NCI-H345 treated with DMSO at 0.1 percent for 48 hours (cell line): Measurements from ENCODE around the gene BMAL1.
A peak's percentile ranks its signal among the peaks of the same experiment; 100 is the strongest.

ENCODE experiments used
- DNase-seq: peaks from one replicate; lab custom pipeline; 2025; ENCODE audit not compliant: unreplicated experiment; lab: John Stamatoyannopoulos, UW

Gene BMAL1

DNA sequence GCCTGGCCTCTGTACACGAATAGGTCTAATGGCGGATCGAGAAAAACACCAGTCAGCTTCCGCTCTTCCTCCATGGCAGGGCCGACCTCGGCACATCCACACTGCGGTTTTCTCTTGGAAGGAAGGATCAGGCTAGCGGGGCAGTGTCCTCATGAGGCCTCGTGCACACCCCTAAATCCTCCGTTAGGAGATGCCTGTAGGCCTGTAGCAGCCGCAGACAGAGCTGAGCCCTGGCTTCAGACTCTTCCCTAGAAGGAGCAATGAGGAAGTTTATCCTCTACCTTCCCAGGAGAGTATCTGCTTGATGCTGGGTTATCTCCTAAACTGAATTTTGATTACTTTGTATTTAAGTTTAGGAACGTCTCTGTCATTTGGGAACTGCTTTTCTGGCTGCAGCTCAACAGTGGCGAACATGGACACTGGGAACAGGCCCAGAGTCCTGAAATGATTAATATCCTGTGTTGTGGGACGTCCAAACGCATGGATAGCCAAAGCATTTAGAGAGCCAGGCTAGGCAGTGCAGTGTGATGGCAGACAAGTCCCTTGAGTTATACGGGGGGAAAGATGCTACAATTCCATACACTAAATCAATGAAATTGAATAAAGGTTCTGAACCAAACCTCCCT lies 16.5 kb upstream of the BMAL1 start:
- no peak for DNase-seq

DNA sequence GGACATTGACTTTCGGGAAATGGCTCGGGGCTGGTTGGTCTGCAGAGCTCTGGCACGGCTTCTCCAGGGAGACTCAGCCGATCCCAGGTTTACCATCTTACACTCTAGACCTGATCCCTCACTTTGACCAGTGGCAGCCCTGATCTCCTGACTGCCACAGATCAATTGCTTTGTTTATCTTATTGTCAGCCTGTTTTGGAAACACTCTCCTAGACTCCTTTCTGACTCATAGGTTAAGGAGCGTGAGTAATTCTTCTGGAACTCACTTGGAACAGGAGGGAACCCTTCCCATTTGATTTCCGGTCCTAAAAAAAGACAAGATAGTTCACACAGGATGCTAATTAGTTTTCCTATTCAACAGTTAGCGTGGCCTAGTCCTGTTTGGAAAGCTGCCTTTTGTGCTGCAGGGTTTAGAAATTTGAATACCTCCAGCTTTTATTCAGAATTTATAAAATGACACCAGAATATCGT lies 16.0 kb upstream of the BMAL1 start:
- no peak for DNase-seq

DNA sequence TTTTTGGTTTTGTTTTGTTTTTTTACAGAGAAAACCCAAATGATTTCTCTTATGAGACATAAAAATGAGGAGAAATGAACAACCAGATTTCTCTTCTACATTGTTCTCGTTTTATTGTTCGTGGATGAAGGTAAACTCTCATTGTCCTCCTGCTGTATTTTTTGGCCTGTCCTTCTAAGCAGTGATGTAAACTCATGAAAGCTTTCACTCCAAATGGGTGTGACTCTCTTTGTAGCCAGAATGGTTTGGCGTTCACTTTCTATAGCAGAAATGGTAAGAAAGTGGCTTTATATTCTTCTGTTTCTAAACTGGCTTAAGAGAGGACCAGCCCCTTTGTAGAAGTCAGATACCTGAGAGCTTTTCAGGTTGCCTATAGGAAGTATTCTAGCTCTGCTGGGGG lies 15.5 kb upstream of the BMAL1 start:
- no peak for DNase-seq

DNA sequence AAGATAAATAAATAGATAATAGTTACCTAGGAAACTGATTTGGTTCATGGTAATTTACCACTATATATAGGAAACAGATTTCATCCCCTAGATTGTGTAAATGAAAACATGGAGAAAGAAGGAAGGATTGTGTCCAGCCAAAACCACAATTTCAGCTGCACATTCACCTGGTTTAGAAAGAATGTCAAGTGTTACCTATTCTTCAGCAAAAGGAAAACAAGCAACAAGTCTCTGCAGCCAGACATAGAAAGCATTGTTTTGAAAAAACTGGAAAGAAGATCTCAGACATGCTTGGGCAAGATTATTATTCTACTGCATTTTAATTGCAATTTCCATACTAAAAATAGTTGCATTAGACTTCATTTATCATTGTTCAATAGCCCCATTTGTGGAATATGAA lies 8.8 kb upstream of the BMAL1 start:
- no peak for DNase-seq

DNA sequence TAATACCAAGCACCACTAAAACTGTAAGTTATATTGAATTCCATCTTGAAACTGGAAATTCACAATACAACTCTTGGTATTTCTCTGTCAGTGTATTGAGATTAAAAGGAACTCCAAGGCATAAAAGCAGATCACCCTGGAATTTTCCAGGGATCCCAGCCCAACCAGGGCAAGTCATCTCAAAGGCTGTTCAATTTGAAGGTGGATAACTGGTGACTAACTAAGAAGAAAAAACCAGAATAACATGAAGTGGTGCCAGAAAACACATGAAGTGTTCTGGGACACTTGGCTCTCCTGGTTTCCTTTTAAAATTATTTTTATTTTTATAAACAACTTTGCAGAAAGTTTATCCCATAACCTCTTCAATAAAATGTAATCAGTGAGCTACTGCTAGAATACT lies 7.8 kb upstream of the BMAL1 start:
- no peak for DNase-seq

DNA sequence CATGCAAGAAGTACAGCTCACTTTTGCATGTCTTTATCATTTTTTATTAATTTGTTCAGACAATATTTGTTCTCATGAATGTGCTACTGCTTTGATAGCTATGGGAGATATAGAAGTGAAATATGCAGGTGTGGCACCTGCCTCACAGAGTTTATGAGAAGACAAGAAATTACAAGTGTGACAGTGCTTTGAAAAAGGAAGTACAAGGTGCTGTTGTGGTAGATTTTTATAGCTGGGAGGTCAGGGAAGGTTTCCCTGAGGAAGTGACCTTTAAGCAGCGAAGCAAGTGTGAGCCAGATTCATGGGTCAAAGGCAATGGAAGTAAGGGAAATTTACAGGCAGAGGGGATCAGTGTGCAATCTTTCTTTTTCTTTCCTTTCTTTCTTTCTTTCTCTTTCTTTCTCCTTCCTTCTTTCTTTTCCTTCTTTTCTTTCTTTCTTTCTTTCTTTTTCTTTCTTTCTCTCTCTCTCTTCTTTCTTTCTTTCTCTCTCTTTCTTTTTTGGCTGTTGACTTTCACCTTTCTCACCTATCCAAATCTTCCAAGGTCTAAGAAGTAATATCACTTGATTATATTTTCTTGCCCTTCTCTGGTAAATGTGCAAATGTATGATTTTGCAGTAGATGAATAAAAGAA lies 6.4 kb upstream of the BMAL1 start:
- DNase-seq, result no peak

DNA sequence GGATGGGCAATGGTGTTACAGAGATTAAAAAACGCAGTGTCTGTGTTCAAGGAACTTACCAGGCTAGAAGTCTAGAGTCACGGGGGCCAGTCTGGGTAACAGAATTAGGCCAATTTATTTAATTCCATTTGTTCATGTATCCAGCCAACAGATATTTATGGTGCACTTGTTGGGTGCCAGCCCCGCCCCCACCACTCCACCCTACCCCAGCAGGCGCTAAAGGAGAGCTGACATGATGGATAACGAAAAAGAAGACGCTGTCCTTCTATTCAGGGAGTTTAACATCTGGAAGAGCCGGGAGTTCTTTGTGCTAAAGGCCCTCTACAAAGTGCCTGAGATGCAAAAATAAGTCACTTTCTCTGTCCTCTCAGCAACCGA lies 1.1 kb upstream of the BMAL1 start:
- no peak for DNase-seq

DNA sequence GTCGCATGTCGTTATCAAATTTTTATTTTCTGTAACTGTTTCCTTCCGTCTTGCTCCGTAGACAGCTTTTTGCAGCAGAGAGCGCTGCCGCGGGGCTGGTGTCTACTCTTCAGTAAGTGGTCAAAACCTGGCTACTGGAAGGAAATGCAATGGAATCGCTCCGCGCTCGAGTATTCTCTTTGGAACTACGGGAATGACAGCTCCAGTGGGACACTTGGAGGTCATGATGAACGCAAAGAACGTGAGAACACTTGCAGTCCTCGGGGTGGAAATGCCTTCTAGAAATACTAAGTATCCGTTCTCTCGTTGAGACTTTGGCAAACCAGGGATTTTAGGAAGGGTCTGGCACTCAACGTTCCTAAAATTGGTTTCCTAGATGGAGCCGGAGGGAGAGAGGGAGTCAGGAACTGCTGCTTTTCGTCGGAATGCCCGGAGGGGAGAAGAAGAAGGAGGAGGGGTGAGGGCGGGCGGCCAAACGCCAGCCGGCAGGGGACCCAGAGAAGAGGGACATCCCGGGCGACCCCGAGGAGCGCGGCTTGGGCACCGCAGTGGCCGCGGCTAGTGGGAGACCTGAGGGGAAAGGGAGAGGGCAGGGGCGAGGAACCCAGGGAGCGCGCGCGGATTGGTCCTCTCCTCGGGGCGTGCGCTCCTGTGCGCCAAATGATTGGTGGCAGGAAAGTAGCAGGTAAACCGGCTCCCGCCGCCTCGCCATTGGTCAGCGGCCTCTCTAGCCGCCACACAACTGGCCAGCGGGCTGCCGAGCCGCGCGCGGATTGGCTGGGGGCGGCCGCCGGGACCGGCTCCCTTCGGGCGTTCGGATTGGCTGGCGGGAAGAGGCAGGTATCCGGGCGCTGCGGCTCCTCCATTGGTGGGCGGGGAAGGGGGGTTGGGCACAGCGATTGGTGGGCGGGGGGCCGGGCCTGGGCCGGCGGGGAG lies 490 bp upstream of the BMAL1 start:
- DNase-seq, result peak; percentile 94

DNA sequence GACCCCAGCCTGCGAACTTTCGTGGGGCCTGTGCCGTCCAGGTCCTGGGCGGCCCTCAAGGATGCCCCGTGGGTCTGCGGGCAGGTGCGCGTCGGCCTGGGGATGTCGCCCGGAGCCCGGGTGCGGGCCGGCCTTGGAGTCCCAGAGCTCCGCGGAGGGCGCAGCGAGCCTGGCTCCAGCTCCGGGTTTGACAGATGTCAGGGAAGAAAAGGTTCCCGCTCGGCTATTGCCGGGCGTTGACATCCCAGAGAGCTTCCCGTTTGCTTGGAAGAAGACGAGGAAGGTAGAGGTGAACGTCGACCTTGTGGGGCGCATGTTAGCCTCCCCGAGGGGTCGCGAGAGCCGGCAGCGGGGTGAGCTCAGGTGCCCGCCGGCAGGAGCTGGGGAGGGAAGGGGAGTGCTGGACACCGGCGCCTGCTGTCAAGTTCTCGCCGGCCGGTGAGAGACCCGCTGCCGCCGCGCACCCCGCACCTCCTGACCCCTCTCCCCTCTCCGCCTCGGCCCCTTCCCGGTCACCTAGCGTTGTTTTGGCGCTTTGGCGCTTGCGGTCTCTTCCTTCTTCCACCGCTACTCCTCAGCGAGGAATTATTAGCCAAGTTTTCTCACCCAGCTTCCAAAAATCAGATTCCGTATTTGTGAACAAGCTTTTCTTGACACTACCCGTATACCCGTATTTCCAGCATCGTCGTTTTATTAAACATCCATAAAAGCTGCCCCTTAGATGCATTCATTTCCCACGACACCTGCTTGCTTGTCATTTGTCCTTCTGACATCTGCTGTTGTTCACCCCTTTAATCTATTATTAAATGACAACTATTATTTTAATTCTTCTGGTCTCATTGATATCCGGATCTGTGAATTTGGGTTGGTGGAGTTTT lies 1.3 kb downstream of the BMAL1 start:
- no peak for DNase-seq

DNA sequence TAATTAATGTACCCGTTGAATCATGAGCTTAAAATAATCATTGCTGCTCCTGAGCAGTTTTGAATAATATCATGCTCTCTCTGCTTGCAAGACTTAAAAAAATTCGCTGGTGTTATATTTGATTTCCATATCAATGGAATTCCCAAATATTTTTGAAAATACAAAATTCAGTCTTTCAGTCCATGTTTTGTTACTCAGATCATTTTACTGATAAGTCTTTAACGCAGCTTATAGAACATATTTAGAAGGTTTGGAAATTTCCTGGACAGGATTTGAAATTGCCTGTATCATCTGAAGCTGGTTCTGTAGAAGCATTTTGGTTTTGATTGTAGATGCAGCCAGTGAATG lies 1.9 kb downstream of the BMAL1 start:
- DNase-seq, result no peak

DNA sequence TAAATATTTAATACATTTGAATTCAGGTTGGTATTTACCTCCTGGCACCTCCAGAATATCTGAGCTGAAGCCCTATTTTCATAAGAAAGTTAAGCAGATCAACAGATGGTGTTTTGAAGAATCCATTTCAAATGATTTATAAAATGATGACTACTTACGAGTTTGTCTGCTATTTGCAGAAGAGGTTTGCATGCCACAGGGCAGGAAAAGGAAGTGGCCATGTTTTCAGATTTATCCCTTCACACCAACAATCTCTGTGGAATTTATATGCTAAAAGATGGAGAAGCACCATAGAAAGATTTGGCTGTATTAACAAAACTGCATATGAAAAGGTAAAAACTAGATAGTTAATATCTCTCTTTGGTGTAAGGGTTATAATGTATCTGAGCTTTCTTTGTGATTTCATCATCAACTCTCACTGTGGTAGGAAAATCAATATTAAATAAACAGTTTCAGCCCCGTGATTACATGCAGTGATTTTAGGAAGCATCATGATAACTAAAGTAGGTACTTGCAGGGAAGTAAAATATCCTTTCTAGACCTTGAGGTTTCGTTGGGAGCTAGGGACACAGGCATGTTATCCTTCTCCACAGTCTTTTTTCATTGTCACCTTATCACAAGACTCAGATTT lies 2.6 kb downstream of the BMAL1 start:
- no peak for DNase-seq

DNA sequence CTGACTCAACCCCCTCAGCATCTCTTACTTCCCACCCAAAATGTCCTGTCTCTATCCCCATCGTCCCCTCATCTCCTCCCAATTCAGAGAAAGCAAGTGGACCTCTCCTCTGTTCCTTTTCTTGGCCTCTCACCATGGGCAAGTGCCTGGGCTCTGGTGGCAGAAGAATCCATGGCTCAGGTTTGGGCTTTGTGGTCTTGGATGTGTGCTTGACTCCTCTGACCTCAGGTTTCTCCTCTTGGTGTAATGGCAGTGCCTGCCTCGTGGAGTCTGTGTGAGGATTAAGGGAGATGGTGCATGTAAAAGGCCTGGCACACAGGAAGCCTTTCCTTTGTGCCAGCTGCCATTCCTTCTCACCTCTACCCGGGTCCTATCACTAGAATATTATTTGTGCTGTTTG lies 3.2 kb downstream of the BMAL1 start:
- DNase-seq, result no peak

DNA sequence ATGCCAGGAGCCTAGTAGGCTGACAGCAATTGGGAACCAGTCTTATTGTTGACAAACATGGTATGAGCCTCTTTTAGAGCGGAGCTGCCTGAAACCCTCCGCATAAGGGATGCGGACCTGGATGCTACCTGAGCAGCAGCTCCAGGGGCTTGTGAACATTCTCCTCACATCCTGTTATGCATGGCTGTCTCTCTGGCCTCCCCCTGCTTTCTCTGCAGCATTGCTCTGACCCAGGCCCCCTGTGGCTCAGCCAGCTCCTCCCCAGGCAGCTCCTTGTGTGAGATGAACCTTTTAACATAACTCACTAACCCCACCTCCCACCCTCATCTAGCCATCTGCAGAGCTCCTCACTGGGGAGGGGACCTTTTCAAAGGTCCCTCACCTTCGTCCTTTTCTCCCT lies 6.0 kb downstream of the BMAL1 start:
- no peak for DNase-seq

DNA sequence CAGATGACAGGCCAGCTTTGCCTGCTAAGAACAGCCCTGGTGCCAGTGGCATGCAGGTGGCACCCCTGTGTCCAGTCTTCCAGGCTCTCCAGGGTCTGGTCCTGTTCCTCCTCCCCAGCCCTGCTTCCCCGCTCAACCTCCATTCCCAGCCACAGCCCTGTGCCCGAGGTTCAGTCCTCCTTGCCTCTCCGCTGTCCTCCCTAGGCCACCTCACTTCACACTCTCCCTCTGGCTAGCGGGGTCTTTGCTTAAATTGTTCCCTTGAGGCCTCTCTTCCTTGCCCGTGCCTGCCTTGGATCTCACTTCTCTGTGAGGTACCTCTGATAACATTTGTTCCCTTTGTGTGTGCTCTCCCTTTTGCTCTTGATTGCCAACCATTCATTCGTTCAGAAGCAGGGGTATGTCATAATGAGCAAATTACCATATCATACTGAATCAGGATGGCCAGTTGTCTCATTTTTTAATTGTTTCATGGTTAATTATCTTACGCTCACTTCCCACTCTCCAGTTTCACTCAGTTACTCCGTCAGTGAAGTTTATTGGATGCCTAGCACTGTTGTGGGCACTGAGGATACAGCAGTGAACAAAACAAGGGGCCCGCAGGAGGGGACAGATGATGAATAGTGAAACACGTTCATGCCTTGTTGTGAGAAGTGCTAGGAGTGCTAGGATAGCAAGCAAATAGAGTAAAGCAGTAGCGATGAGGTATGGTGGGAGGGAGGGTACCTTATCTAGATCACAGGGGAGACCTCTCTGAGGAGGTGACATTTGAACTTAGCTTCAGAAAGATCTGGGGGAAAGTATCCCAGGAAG lies 7.4 kb downstream of the BMAL1 start:
- no peak for DNase-seq

DNA sequence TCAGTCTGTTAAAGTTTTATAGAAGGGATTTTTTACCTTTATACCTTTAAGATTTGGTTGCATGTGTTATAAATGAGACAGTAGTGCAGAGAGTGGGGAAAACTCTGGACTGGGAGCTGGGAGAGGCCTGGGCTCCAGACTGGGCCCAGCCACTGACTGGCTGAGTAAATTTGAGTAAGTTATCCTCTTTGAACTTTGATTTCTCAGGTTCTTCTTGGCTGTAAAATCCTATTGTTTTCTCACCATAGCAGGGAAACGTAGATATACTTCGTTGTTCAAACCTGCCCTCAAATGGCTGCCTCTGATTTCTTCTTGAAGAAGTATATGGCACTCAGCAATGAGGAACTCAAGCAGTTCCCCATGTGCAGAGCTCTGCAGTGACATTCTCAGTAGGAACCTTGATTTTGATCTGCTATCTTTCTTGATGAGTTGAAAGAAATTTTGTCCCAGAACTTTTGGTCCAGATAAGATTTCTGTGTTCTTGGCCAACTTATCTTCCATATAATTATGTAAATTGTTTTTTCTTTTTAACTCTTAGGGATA lies 8.8 kb downstream of the BMAL1 start:
- DNase-seq, result no peak

DNA sequence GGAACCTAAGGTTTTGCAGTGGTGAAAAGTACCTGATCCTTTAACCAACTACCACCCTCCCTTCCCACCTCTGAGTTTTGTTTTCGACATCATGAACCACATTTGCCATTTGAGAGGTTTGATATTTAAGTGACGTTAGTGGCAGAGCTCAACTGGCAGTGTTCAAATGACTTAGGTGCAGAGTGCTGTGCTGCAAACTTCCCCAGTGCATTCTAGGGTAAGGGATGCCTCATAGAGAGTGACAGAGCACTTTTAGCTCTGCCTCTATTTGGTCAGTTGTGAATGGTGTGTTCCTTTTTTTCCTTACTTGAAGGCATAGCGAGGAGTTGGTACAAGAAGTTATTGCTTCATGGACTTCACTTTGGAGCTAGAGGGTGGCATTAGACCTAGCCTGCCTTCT lies 9.4 kb downstream of the BMAL1 start:
- no peak for DNase-seq

DNA sequence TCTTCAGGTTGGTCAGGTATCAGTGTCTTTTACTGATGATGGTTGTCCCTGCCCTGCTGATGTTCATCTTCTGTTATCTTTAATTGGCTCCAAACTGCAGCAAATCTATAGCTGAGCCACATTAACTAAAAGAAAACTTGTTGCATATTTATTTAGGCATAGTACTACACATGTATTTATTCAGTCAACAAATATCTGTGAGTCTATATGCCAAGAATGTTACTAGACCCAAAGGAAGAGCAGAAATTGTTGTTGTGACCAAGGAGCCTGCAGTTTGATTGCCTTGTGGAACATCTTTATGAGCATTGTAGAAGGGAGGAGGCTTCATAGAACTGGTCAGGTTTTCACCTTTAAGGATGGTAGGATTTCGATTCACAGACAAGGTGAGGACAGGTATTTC lies 10.1 kb downstream of the BMAL1 start:
- no peak for DNase-seq

DNA sequence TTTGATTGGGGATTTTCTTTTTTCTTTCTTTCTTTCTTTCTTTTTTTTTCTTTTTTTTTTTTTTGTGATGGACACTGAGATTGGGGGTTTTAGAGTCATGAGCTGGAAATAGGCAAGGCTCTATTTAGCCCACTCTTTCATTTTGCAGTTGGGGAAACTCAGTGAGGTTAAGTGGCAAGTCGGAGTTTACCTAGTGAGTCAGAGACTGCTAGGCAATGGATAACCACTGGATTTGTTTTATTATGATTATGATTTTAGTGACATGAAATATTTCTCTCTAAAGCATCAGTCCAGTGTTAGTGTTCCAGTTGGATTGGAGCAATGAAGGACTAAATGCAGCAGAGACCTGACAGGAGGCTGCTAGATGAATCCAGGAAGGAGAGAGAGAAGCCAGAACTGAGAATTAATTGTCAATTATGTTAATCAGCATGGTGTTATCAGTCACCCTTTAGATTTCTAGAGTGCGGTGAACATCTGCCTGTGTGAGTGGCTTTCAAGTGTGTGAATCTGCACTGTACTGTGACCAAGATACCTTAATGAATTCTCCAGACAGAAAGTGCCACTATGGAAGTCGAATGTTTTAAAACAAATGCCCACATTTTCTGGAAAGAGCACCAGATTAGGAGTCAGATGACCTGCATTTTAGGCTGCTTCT lies 10.9 kb downstream of the BMAL1 start:
- no peak for DNase-seq

DNA sequence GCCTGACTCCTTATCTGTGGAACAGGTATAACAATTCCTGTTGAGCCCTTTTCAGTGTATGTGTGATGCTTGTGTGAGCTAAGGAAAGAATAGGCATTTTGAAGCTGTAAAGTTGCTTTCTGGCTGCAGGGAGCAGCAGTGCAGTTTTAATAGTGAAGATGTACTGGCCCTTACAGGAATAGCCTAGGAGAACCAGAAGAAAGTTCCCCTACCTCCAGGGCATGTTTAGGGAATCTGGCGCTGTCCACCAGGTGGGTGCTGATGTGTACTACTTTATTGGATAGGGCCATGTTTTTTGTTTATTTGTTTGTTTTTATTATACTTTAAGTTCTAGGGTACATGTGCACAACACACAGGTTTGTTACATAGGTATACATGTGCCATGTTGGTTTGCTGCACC lies 11.5 kb downstream of the BMAL1 start:
- DNase-seq, result no peak
